ENCODE results near the gene CRAT.

CRAT gene

GRCh38 chr9:129109952-129110739, 447 bp downstream of the CRAT start:
- DNase-seq = peak; percentile 47

- peak; percentile 23 for DNase-seq
Observed at GRCh38 chr9:129109537-129109903, 1.1 kb downstream of the CRAT start.

- DNase-seq = no peak
Observed at GRCh38 chr9:129108805-129109536, 1.6 kb downstream of the CRAT start.

- DNase-seq = no peak
Observed at GRCh38 chr9:129108083-129108804, 2.3 kb downstream of the CRAT start.

- no peak for DNase-seq
Observed at GRCh38 chr9:129107651-129108050, 2.9 kb downstream of the CRAT start.

GRCh38 chr9:129105857-129106694, 4.5 kb downstream of the CRAT start:
- no peak for DNase-seq

- DNase-seq = no peak
Observed at GRCh38 chr9:129104051-129104450, 6.5 kb downstream of the CRAT start.

DNA sequence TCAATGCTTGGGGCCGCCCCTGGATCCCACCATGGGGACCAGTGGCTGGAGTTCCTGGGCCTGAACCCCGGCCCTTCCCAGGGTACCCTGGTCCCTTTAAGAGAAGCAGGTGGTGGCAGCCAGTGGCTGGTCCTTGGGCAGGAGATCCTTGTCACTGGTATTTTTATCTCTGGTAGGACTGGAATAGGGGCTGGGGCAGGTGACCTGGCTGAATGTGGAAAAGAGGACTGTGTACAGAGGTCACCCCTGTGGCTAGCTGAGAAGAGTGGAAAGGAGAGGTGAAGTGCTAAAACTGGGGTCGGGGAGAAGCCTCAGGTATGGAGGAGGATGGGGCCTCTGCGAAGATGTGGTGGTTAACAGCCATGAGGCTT, 7.0 kb downstream of the CRAT start:
- DNase-seq = no peak

DNA sequence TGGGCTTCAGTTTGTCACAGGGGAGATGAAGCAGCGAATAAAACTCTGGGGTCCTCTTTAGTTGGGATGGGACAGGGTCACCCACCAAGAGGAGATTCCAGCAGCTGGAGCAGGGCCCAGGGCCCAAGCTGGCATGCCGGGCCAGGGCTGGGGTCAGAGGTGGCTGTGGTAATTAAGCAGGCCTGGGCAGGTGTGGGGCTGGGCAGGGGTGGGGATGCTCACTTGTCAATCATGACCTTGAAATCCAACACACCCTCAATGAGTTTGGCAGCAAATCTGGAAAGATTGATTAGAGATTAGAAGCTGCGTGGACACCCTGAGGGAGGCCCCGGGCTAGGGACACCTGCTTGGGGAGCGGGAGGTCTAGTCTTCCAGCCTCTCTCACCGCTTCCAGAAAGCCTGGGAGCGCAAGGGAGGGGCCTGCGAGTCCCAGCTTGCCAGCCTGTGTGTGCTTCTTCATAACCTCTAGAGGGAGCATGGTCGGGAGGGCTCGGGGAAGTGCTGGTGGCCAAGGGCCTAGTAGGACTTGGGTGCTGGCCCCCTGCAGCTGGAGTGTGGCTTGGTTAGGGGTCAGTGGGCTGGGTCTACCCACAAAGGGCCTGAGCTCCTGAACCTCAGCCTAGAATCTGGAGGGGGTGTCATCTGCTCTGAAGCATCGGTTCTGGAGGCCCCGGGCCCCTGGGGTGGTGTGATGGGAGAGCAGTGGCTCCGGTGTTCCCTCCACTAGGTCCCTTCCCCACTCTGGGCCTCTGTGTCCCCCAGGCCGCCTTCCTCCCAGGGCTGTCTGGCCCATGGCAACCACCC, 7.6 kb downstream of the CRAT start:
- peak; percentile 61 for DNase-seq

GRCh38 chr9:129102095-129102525, 8.5 kb downstream of the CRAT start:
- DNase-seq = no peak

GRCh38 chr9:129101279-129101678, 9.3 kb downstream of the CRAT start:
- no peak for DNase-seq

GRCh38 chr9:129100383-129101169, 10.0 kb downstream of the CRAT start:
- DNase-seq = no peak

GRCh38 chr9:129098328-129098727, 12.3 kb downstream of the CRAT start:
- DNase-seq = no peak

DNA sequence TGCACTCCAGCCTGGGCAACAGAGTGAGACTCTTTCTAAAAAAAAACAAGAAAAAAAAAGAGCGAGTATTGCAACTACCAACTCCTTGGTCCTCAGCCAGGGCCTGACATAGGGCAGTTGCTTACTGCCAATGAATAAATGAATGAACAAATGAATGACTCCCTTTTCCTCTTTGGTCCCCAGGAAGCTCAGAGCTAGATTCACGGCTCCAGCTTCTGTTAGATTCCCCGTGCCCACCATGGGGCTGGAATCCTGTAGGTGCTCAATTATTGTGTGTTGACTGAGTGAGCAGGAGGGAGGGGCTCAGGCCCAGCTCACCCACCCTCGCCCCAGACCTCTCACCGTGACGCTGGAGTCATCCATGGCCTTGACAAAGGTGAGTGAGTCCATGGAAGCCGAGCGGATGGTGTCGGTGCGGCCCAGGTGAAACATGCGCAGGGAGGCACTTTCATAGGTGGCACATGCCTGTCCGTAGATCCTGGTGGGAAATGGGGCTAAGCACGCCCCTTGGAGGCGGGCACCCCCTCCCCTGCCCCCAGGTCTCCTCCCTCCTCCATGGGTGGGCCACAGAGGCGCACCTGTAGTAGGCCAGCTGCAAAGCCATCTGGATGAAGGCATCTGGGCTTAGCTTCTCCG, 12.8 kb downstream of the CRAT start:
- no peak for DNase-seq

DNA sequence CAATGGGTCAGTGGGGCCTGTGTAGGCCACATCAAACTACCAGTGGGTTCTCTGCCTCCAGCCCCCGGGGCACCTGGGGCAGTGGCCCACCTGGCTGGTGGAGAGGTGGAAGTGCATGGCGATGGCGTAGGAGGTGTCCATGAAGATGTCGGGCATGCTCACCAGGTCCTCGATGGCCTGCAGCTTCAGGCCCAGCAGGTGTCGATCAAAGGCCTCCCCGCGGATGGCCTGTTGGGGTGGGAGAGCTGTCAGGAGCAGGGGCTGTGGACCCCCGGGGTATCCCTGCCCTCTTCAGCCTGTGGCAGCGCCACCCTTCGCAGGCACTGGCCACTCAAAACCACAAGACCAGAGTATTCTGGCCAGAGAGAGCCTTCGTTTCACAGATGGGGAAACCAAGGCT, 14.7 kb downstream of the CRAT start:
- DNase-seq = no peak

- no peak for DNase-seq
Observed at GRCh38 chr9:129095170-129095667, 15.4 kb downstream of the CRAT start.

DNA sequence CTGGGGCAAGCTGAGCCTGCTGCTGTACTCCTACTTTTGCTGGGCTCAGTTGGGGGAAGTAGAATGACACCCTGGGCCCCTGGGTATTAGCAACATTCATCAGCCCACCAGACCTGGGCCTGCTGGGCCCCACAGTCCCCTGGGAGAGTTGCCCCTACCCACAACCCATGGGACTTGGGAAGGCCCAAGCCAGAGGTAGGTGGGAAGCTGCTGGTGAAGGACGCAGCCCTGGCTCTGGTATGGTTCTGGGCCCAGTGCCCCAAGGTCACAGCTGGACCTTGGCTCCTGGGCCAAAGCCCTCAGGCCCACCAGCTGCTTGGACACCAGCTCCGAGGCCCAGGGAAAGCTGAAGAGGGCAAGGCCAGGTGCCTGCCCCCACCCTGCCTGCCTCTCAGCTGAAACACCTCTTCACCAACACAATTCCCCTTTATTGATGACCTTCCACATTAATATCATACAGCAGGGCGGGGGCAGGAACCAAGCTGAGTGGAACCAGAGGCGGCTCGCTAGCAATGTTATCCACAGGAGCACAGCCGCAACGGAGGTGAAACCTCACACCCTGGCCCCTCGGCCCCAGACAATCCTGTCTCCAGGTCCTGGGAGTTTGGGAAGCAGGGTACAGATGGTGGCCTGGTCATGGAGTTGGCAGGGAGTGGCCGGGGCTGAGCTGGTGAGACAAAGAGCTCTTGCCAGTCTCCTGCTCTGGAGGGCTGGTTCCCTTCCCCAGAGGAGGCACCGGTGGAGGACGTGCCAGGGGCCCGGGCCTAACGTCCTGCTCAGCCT, 16.0 kb downstream of the CRAT start:
- DNase-seq = no peak

GRCh38 chr9:129093602-129094386, 16.8 kb downstream of the CRAT start:
- no peak for DNase-seq
